Hepatocyte (in vitro differentiated cells): ENCODE data around the gene PRSS33. TPM values are rescaled to one million over a fixed set of nuclear protein-coding genes. Genes with fewer than 3 reads are reported as not detected.

Experiments
- DNase-seq: peaks from one replicate; pipeline ENCODE4 v3.0.0-alpha.2; 2016; ENCODE audit warnings: low spot score
- H2AFZ ChIP-seq: fragments of 200-600 bp; sonication (generic); 2 replicates; pipeline ENCODE4 v1.6.0; 2016; ENCODE audit warnings: antibody characterized with exemption, mild to moderate bottlenecking
- H3K27ac ChIP-seq: fragments of 200-600 bp; sonication (generic); 2 replicates; pipeline ENCODE4 v1.5.1; 2016; ENCODE audit warnings: mild to moderate bottlenecking
- H3K27me3 ChIP-seq: fragments of 200-600 bp; sonication (generic); 2 replicates; pipeline ENCODE4 v1.6.1; 2016
- H3K36me3 ChIP-seq: fragments of 200-600 bp; sonication (generic); replicated peaks from 2 replicates; pipeline ENCODE4 v1.5.1; 2016; ENCODE audit warnings: low read depth; ENCODE audit not compliant: insufficient read depth
- H3K4me1 ChIP-seq: fragments of 200-600 bp; sonication (generic); 2 replicates; pipeline ENCODE4 v1.5.1; 2016; ENCODE audit warnings: mild to moderate bottlenecking, moderate library complexity; ENCODE audit not compliant: insufficient read depth
- H3K4me2 ChIP-seq: fragments of 200-600 bp; sonication (generic); 2 replicates; pipeline ENCODE4 v1.6.0; 2016
- H3K4me3 ChIP-seq: fragments of 200-600 bp; sonication (generic); 2 replicates; pipeline ENCODE4 v1.5.1; 2016; ENCODE audit warnings: mild to moderate bottlenecking
- H3K79me2 ChIP-seq: fragments of 200-600 bp; sonication (generic); 2 replicates; pipeline ENCODE4 v1.6.0; 2017; ENCODE audit warnings: mild to moderate bottlenecking
- H3K9me2 ChIP-seq: fragments of 200-600 bp; sonication (generic); replicated peaks from 2 replicates; pipeline ENCODE4 v1.6.0; 2017; ENCODE audit warnings: mild to moderate bottlenecking; ENCODE audit not compliant: insufficient read depth
- H3K9me3 ChIP-seq: fragments of 200-600 bp; sonication (generic); 2 replicates; pipeline ENCODE4 v1.5.1; 2016; ENCODE audit warnings: low read depth, mild to moderate bottlenecking
- H4K20me1 ChIP-seq: fragments of 200-600 bp; sonication (generic); 2 replicates; pipeline ENCODE4 v1.6.0; 2016; ENCODE audit warnings: mild to moderate bottlenecking; ENCODE audit not compliant: insufficient read depth, poor library complexity, severe bottlenecking
- CTCF ChIP-seq: fragments of 200-600 bp; sonication (generic); IDR thresholded peaks from 2 replicates; pipeline ENCODE4 v1.5.1; 2016; ENCODE audit warnings: antibody characterized with exemption, mild to moderate bottlenecking; ENCODE audit not compliant: poor library complexity
- EZH2 ChIP-seq: fragments of 200-600 bp; sonication (generic); IDR thresholded peaks from 2 replicates; pipeline ENCODE4 v1.6.1; 2016; ENCODE audit warnings: antibody characterized with exemption, mild to moderate bottlenecking, borderline replicate concordance
- EZH2phosphoT487 ChIP-seq: fragments of 200-600 bp; sonication (generic); IDR thresholded peaks from one replicate; pipeline ENCODE4 v1.6.1; 2018; ENCODE audit warnings: antibody characterized with exemption, mild to moderate bottlenecking, low read depth, moderate library complexity; ENCODE audit not compliant: unreplicated experiment, severe bottlenecking
- WGBS: methylation state at CpG from one replicate; pipeline ENCODE4 v1.1.6; 2016; ENCODE audit warnings: low lambda C conversion rate; ENCODE audit errors: missing lambda C conversion rate; 5-methylcytosine and 5-hydroxymethylcytosine counted together
- polyA plus RNA-seq: library from polyadenylated mRNA; unstranded; fragments of >200 nt; fragmentation: Nextera tagmentation; extraction: Ambion mirVana; gene quantifications from 2 replicates; pipeline ENCODE4 v1.2.1, GENCODE V29; 2016
- total RNA-seq: library from RNA; depleted of rRNA; stranded (reverse); fragments of >200 nt; gene quantifications from 2 replicates; pipeline ENCODE4 v1.2.3, GENCODE V29; 2014

Gene PRSS33
- total and polyA plus RNA-seq, 2 experiments from 2014 or later, result not detected

GRCh38 chr16:2795395-2796143 is 8.2 kb upstream of the PRSS33 start:
- H3K79me2 ChIP-seq, result no peaks in the 10 kb centered on the region
- H3K36me3 ChIP-seq, result no peaks in the 10 kb centered on the region
- no peaks in the 10 kb centered on the region for H3K9me3 ChIP-seq
- no peaks in the 10 kb centered on the region for H3K27me3 ChIP-seq
- H3K27ac ChIP-seq, result peak overlapping the region; percentile 89
- WGBS, result 74% methylated on average over 7 of the region's 7 CpGs
- H3K4me3 ChIP-seq, result no peak overlapping the region
- no peak overlapping the region for H3K4me2 ChIP-seq
- no peak overlapping the region for H2AFZ ChIP-seq
- H4K20me1 ChIP-seq, result no peaks in the 10 kb centered on the region
- DNase-seq, result peak; percentile 60
- H3K4me1 ChIP-seq, result peaks cover 12% of the 10 kb centered on the region
- TF ChIP-seq EZH2phosphoT487, result no peak
- no peak for TF ChIP-seq EZH2
- no peak for TF ChIP-seq CTCF
- H3K9me2 ChIP-seq, result no peaks in the 10 kb centered on the region

- WGBS, result 92% methylated on average over 10 of the region's 10 CpGs
- Histone ChIP-seq H3K27me3 (no peaks in the 10 kb centered on the region), H3K4me2 (no peak overlapping the region), H3K9me3 (no peaks in the 10 kb centered on the region), H3K4me1 (peaks cover 3% of the 10 kb centered on the region), H3K4me3 (no peak overlapping the region), H4K20me1 (no peaks in the 10 kb centered on the region), H3K79me2 (no peaks in the 10 kb centered on the region), H3K27ac (no peak overlapping the region), H3K36me3 (no peaks in the 10 kb centered on the region), H2AFZ (no peak overlapping the region), H3K9me2 (no peaks in the 10 kb centered on the region)
- TF ChIP-seq EZH2 (no peak), CTCF (no peak), EZH2phosphoT487 (no peak)
- DNase-seq, result no peak
Observed at GRCh38 chr16:2792940-2793339, 5.6 kb upstream of the PRSS33 start.

- no peaks in the 10 kb centered on the region for H3K79me2 ChIP-seq
- H3K4me1 ChIP-seq, result peaks cover 3% of the 10 kb centered on the region
- H3K9me3 ChIP-seq, result no peaks in the 10 kb centered on the region
- H3K36me3 ChIP-seq, result no peaks in the 10 kb centered on the region
- H3K27ac ChIP-seq, result no peak overlapping the region
- no peaks in the 10 kb centered on the region for H3K27me3 ChIP-seq
- no peak for DNase-seq
- H3K4me3 ChIP-seq, result no peak overlapping the region
- no peak overlapping the region for H3K4me2 ChIP-seq
- no peaks in the 10 kb centered on the region for H3K9me2 ChIP-seq
- no peak overlapping the region for H2AFZ ChIP-seq
- no peak for TF ChIP-seq EZH2phosphoT487
- no peak for TF ChIP-seq CTCF
- TF ChIP-seq EZH2, result no peak
- no peaks in the 10 kb centered on the region for H4K20me1 ChIP-seq
- WGBS, result 86% methylated on average over 8 of the region's 8 CpGs
Observed at GRCh38 chr16:2791174-2791573, 3.8 kb upstream of the PRSS33 start.

GRCh38 chr16:2790631-2791030 is 3.3 kb upstream of the PRSS33 start:
- no peaks in the 10 kb centered on the region for H3K9me3 ChIP-seq
- H2AFZ ChIP-seq, result no peak overlapping the region
- no peak for DNase-seq
- TF ChIP-seq EZH2phosphoT487 (no peak), CTCF (no peak), EZH2 (no peak)
- H3K4me1 ChIP-seq, result peaks cover 3% of the 10 kb centered on the region
- H3K79me2 ChIP-seq, result no peaks in the 10 kb centered on the region
- no peaks in the 10 kb centered on the region for H4K20me1 ChIP-seq
- no peak overlapping the region for H3K4me2 ChIP-seq
- WGBS, result 87% methylated on average over 5 of the region's 5 CpGs
- H3K36me3 ChIP-seq, result no peaks in the 10 kb centered on the region
- no peak overlapping the region for H3K27ac ChIP-seq
- no peaks in the 10 kb centered on the region for H3K9me2 ChIP-seq
- H3K4me3 ChIP-seq, result no peak overlapping the region
- H3K27me3 ChIP-seq, result no peaks in the 10 kb centered on the region
